Mononuclear cell (primary cell): ENCODE data around the gene CRKL. TPM values are rescaled to one million over a fixed set of nuclear protein-coding genes. Genes with fewer than 3 reads are reported as not detected.

Source experiments
- H3K27me3 ChIP-seq: 2 replicates; pipeline ENCODE4 v1.6.0; 2011; ENCODE audit warnings: low read length, control low read depth; ENCODE audit not compliant: insufficient read depth
- H3K4me1 ChIP-seq: 2 replicates; pipeline ENCODE4 v1.5.1; 2011; ENCODE audit warnings: mild to moderate bottlenecking, low read length, control low read depth; ENCODE audit not compliant: insufficient read depth
- H3K4me3 ChIP-seq: 2 replicates; pipeline ENCODE4 v1.5.1; 2011; ENCODE audit warnings: mild to moderate bottlenecking, low read length, moderate library complexity
- H3K9me3 ChIP-seq: 2 replicates; pipeline ENCODE4 v1.5.1; 2011; ENCODE audit warnings: low read depth, mild to moderate bottlenecking, control low read depth, low read length
- total RNA-seq: library from RNA; depleted of rRNA; stranded (reverse); fragments of >200 nt; gene quantifications from one replicate; pipeline ENCODE4 v1.2.3, GENCODE V29; 2012

Gene CRKL
- total RNA-seq, 1 donor = 51.9 TPM

DNA sequence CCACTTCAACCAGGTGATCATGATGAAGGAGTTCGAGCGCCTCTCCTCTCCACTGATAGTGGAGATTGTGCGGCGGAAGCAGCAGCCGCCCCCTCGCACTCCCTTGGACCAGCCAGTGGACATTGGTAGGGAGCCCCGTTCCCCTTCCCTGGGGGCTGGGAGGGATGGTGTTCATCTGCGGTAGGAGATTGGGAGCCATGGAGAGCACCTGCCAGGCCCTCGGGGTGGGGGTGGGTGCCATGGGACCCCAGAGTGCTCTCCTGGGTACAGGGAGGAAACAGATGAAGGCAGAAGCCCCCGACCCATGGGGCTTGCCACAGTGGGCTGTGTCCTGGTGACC lies 77.7 kb downstream of the CRKL start:
- no peaks in the 10 kb centered on the region for H3K27me3 ChIP-seq
- no peaks in the 10 kb centered on the region for H3K9me3 ChIP-seq
- H3K4me1 ChIP-seq = peaks cover 5% of the 10 kb centered on the region
- H3K4me3 ChIP-seq = no peak overlapping the region

DNA sequence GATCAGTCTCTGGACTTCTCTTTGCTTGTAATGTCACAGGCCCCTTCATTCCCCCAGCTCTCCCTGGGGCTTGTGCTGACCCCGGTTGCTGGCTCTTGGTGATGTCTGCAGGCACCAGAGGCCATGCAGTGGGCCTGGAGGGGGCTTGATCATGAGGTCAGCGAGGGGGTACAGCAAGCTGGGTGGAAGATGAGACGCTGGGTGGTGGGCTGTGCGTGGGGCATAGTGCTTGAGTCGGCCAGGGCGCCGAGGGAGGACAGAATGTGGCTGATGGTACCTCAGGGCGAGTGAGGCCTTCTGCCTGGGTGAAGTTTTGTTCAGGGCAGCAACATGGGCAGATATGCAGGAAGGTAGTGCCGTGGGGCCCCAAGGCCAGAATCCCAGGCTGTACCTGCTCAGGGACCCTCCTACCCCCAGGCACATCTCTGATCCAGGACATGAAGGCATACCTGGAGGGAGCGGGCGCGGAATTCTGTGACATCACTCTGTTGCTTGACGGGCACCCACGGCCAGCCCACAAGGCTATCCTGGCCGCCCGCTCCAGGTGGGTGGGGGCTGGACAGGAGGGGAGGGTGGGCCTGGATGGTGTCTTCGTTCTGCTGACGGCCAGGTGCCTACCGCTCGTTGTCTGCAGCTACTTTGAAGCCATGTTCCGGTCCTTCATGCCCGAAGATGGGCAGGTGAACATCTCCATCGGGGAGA lies 78.3 kb downstream of the CRKL start:
- Histone ChIP-seq H3K4me1 (peaks cover 11% of the 10 kb centered on the region), H3K27me3 (no peaks in the 10 kb centered on the region), H3K4me3 (no peak overlapping the region), H3K9me3 (no peaks in the 10 kb centered on the region)

DNA sequence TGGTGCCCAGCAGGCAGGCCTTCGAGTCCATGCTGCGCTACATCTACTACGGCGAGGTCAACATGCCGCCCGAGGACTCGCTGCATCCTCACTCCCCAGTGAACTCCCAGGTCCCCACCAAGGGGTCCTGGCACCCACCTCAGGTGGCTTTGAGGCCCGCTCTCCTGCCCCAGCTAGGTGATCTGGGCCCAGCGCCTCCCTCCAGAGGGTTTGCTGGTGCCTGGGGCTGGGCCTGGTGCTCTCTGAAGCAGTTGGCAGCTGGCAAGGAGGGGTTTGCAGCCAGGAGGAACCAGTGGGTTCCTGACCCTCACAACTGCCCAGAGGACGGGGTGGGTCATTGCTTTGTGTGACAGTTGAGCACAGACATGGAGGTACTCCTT lies 78.8 kb downstream of the CRKL start:
- Histone ChIP-seq H3K27me3 (no peaks in the 10 kb centered on the region), H3K9me3 (no peaks in the 10 kb centered on the region), H3K4me1 (peaks cover 16% of the 10 kb centered on the region), H3K4me3 (no peak overlapping the region)

DNA sequence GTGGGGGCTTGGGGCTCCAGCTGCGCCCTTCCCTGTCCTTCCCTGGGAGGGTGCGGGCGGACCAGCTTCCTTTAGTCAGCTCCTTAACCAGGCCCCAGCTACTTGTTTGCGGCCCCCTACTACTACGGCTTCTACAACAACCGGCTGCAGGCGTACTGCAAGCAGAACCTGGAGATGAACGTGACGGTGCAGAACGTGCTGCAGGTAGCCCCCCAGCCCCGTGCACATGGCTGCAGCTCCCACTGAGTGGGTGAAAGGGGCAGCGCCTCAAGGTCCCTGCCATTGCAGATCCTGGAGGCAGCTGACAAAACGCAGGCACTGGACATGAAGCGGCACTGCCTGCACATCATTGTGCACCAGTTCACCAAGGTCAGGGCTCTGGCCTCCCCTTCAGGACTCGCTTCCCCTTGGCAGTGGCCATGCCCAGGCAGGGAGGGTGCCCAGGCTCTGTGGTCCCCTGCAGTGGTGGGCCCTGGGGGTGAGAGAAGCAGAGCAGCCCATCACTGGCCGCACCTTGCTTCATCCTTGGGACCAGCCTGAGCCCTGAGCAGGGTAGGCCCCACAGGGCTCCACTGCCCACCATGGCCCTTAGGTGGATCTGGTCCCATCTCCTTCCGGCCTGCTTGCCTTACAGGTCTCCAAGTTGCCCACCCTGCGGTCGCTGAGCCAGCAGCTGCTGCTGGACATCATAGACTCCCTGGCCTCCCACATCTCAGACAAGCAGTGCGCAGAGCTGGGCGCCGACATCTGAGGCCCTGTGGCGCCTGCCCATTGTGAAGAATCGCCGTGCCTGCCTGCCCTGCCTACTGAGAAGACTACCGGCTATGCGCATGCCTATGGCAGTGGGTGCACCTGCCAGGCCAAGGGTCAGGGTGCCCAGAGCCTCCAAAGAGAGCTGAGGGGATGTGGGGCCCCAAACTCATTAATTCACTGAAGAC lies 79.7 kb downstream of the CRKL start:
- H3K4me1 ChIP-seq = peaks cover 21% of the 10 kb centered on the region
- H3K27me3 ChIP-seq = no peaks in the 10 kb centered on the region
- H3K9me3 ChIP-seq = no peaks in the 10 kb centered on the region
- no peak overlapping the region for H3K4me3 ChIP-seq

DNA sequence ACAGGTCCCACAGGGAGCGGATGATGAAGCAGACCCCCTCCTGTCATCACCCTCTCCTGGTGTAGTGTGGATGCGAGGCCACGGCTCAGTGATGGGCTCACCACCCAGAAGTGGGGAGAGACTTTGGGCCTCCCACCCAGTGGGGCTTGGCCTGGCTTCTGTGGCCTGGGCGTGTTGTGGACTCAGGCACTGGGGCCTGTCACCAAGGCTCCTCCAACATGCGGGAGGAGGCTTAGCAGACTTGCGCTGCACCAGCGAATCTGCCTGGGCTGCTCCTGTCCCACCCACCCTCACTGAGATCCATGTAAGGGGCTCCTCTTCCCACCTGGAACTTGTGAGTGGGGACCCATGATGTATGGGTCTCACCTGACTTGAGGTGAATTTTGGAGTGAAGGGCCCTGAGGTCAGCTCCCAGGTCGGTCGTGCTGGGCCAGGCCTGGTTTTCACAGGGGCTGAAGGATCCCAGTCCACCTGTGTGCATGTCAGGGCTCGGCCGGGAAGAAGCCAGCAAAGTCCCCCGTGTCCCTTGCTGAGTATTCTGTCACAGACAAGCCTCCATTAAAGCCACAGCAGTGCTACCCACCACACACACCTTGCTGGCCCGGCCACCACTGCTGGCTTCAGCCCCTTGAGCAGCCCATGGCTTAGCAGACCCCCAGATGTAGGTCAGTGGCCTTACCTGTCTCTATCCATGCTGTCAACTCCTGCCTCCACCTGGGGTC lies 80.5 kb downstream of the CRKL start:
- Histone ChIP-seq H3K27me3 (no peaks in the 10 kb centered on the region), H3K9me3 (no peaks in the 10 kb centered on the region), H3K4me1 (peaks cover 27% of the 10 kb centered on the region), H3K4me3 (no peak overlapping the region)

DNA sequence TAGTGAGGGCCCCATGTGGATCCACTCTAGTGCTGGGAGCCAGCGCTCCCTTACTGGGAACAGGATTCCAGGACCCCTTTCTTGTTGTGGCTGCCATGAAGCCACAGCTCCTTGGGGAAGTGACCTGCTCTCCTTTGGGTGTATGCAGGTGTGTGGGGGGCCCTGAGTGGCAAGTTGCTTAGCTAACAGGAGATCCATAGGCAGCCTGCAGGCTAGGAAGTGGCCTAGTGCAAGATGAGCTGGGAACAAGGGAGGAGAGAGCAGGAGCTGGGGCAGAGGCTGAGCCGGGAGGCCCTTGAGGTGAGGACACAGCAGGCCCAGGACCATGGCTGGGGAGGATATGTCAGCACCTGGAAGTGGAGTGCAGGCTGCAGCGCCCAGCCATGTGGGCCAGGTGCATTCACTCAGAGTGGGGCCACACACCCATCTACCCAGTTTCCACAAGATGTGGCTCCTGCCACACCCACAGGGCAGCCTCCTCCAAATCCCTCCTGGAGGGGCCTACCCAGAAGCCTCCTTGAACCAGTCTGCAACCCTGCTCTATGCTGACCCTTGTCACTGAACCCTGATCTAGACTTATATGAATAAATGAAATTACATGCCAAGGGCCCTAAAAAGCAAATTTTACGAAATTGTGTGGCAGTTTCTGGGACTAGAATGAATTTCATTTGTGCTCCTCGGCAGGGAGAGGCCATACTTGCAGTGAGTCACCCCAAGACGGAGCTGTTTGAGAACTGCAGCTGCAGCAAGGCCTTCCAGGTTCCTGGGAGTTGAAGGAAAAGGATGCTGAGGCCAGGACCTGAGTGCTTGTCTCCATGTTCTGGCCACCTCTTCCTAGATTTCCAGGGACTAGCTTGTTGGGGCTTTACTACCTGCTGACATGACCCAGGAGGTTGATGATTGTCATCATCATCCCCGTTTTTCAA lies 81.5 kb downstream of the CRKL start:
- Histone ChIP-seq H3K4me1 (peaks cover 35% of the 10 kb centered on the region), H3K9me3 (no peaks in the 10 kb centered on the region), H3K4me3 (no peak overlapping the region), H3K27me3 (no peaks in the 10 kb centered on the region)

DNA sequence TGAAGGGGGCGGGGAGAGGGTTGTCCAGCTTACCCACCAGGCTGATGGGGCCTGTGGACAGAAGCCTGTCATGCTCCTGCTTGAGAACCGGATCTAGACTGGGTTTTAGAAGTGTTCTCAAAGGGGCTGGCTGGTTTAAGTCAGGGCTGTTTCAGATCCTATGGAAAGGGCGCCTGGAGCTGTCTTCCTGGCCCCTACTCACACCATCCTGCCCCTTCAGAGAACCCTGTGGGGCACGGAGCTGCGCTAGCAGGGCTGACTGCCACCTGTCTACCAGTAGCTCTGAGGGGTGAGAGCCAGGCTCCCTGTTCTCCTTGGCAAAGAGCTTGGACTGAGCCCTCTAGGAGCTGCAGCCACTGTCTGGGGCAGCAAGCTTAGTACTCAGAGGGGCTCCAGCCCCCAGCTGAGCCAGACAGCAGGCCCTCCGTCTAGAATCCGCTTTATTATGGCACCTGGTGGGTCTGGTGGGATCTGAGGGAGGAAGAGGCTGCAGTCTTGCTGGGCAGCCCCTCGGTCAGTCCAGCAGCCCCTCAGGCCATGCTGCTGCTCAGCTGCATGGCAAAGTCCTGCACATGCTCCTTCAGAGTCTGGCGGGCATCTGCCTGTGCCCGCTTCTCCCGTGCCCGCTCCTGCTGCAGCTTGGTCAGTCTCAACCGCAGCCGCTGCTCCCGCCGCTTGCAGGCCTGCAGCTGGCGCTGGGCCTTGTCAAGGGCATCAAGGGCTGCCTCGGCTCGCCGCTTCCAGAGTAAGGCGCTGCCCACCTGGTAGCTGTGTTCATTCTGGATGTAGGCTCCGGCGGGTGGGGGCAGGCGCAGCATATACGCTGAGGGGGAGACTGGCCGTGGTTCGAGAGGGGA lies 82.4 kb downstream of the CRKL start:
- H3K4me3 ChIP-seq = no peak overlapping the region
- H3K4me1 ChIP-seq = peaks cover 38% of the 10 kb centered on the region
- no peaks in the 10 kb centered on the region for H3K9me3 ChIP-seq
- H3K27me3 ChIP-seq = no peaks in the 10 kb centered on the region

DNA sequence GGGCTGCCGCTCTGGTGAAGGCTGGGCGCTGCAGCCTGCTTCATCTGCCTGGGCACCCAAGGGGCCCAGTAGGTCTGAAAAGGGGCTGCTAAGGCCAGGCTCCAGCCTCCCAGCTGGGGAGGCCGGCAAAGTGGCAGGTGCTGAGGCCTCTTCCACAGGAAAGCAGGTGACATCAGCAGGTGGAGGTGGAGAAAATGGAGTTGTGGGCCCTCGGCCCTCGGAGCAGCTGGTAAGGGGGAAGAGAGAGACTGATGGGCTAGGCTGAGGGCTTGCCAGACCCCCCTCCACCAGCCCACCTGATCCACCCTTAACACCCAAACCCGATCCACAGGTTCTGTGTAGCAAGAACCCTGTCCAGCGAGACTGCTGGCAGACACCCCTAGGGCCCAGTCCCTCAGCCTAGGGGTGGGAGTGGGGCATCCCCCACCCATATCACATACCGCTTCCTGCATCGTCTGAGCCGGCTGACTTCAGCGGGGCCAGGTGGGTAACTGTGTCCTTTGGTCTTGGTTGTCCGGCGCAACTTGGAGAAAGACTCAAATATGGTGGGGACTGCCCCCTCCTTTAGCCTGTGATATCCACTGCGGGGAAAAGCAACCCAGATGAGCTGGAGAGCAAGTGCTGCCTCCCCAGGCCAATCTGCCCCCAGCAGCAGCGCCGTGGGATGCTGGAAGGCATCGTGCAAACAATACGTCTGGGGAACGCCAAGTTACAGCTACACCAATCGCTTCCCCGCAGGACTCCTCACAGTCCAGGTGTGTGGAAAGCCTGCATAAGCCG lies 83.2 kb downstream of the CRKL start:
- no peaks in the 10 kb centered on the region for H3K9me3 ChIP-seq

DNA sequence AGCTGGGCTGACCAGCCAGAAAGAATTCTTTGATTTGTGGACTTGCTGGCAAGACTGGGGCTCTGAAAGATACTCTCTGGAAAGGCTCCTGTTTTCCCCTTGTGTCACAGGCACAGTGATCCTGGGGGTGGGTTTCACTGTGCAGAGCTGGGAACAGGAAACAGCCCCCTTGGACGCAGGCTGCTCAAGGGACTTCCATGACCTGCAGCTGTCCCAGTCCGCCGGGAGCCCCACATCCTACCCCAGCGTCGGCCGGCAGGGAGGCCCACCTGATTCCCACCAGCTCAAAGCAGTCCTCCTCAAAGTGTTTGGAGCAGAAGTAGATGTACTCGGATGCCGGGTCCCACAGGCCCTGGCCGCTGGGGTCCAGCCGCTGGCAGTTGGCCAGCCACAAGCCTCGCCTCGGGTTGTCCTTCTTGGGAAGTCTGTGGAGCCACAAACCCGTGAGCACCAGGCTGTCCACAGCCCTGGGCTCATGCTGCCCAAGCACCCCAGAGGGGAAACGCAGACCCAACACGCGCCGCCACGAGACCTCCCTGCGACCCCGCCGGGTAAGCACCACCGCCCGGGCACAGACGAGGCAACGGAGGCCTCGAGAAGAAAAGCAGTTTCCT lies 83.9 kb downstream of the CRKL start:
- Histone ChIP-seq H3K4me3 (peak overlapping the region; percentile 88), H3K27me3 (no peaks in the 10 kb centered on the region), H3K9me3 (no peaks in the 10 kb centered on the region), H3K4me1 (peaks cover 38% of the 10 kb centered on the region)

More for the DNA sequence above, 83.2 kb downstream of the CRKL start:
- peaks cover 38% of the 10 kb centered on the region for H3K4me1 ChIP-seq
- peak overlapping the region; percentile 88 for H3K4me3 ChIP-seq
- H3K27me3 ChIP-seq = no peaks in the 10 kb centered on the region

DNA sequence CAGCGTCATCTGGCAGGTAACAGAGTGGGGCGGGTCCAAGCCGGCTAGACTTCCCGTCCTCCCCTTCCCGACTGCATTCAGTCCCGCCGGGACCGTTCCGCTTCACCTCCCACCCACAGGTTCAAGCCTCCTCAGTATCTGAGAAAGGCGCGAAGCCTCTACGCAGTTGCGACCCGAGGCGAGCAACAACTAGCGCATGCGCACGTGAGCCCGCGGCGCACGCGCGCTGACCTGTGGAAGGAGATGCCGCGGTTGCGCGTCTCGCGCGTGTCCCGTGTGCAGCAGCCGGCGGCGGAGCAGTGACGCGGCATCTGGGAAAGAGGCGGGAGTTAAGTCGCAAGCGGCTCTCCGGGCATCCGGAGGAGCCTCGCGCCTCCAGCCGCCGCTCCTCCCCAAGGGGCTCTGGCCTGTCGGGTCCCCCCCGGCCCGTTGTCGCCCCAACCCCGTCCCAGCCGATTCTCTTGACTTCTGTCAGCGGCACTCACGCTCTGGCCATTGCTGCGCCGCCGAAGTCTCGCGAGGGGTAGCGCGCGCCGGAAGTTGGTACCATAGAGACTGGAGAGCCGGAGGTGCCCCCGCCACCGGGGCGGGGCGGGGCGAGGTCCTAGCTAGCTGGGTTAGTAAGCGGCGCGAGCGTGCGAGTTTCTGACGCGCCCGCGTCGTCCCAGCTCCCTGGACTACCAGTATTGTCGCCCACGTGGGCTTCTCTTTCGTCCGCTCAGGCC lies 84.6 kb downstream of the CRKL start, which contains the start of gene THAP7:
Gene THAP7, minus strand, starts transcription at position 518 of the 725 bp plus-strand sequence. Its CDS starts 207 bp downstream, at position 311.
- Histone ChIP-seq H3K9me3 (no peaks in the 10 kb centered on the region), H3K27me3 (no peaks in the 10 kb centered on the region), H3K4me3 (peak within 1 kb of the TSS; percentile 88), H3K4me1 (peaks cover 38% of the 10 kb centered on the region)
